HCT116 (cell line): ENCODE data around the gene VEGFA. TPM values are rescaled to one million over a fixed set of nuclear protein-coding genes. Genes with fewer than 3 reads are reported as not detected.

Source experiments
- ATAC-seq: fragments of 200-7000 bp; cut with Tn5 transposase; 2 replicates; pipeline ENCODE4 v1.9.1; 2020; ENCODE audit warnings: mild to moderate bottlenecking, moderate library complexity
- BruUV-seq: library from RNA; stranded (reverse); fragments of 400-500 nt; replicated peaks from 2 replicates; lab custom pipeline; 2021; lab: Mats Ljungman, UMichigan
- CTCF ChIA-PET: fragments of 300-600 bp; sonication (Branson Sonifier 250); formaldehyde crosslinking; loops from one replicate; lab custom pipeline; 2021; ENCODE audit warnings: antibody characterized with exemption; lab: Charles Lee
- POLR2A ChIA-PET: fragments of 300-600, 350-600 bp; sonication (Branson Sonifier 250); formaldehyde crosslinking; loops from one replicate; lab custom pipeline; 2021; ENCODE audit warnings: antibody characterized with exemption; lab: Charles Lee
- RAD21 ChIA-PET, 2 experiments: fragments of 300-600 bp; sonication (Branson Sonifier 250); formaldehyde crosslinking; loops; one replicate each; lab custom pipeline; 2023; ENCODE audit warnings: low total read pairs in 2 of 2; ENCODE audit not compliant: uncharacterized antibody in 2 of 2, unreplicated experiment in 2 of 2, low non-redundant PET in 1 of 2; lab: Charles Lee
- DNase-seq: peaks from one replicate; pipeline ENCODE4 v3.0.0-alpha.2; 2010; ENCODE audit warnings: low read depth, low spot score
- H2AFZ ChIP-seq: fragments of 200-600 bp; shearing (Covaris generic), sonication (generic); 2 replicates; pipeline ENCODE4 v1.6.1; 2017; ENCODE audit warnings: low read depth, mixed run types, mixed read lengths, antibody characterized with exemption, low read length; ENCODE audit not compliant: poor library complexity, severe bottlenecking
- H3K27ac ChIP-seq: 2 replicates; pipeline ENCODE4 v1.5.1; 2012; ENCODE audit warnings: low read depth, low read length
- H3K27me3 ChIP-seq: fragments of 200-600 bp; sonication (generic); 2 replicates; pipeline ENCODE4 v1.6.1; 2016; ENCODE audit warnings: mixed run types, low read length, mixed read lengths; ENCODE audit not compliant: insufficient read depth
- H3K36me3 ChIP-seq, 2 experiments: fragments of 200-500 bp in 1 of 2; fragments of 200-600 bp in 1 of 2; sonication (Bioruptor generic) in 1 of 2; sonication (generic) in 1 of 2; 2 replicates each; pipeline versions ENCODE4 v1.5.1 to v1.6.1; 2014 to 2016; ENCODE audit warnings: low read length in 2 of 2, inconsistent platforms in 1 of 2, mixed read lengths in 1 of 2, mixed run types in 1 of 2; ENCODE audit not compliant: insufficient read depth in 2 of 2, control insufficient read depth in 1 of 2
- H3K4me1 ChIP-seq, 2 experiments: fragments of 200-600 bp in 1 of 2; sonication (generic) in 1 of 2; 2 replicates each; pipeline versions ENCODE4 v1.5.1 to v1.6.1; 2012 to 2017; ENCODE audit warnings: low read length in 2 of 2, inconsistent platforms in 1 of 2, mild to moderate bottlenecking in 1 of 2, mixed read lengths in 1 of 2, mixed run types in 1 of 2, moderate library complexity in 1 of 2; ENCODE audit not compliant: insufficient read depth in 2 of 2, control insufficient read depth in 1 of 2
- H3K4me2 ChIP-seq: fragments of 200-600 bp; sonication (generic); 2 replicates; pipeline ENCODE4 v1.6.1; 2017; ENCODE audit warnings: mixed run types, low read length, mixed read lengths
- H3K4me3 ChIP-seq, 2 experiments: fragments of 200-600 bp in 1 of 2; sonication (generic) in 1 of 2; replicated peaks in 1 of 2; 2 replicates each; pipeline ENCODE4 v1.5.1; 2011 to 2016; ENCODE audit warnings: low read length in 2 of 2, control low read depth in 1 of 2, low read depth in 1 of 2, mild to moderate bottlenecking in 1 of 2, mixed read lengths in 1 of 2, mixed run types in 1 of 2
- H3K79me2 ChIP-seq: fragments of 200-600 bp; sonication (generic); 2 replicates; pipeline ENCODE4 v1.6.1; 2017; ENCODE audit warnings: mild to moderate bottlenecking, mixed run types, low read length, moderate library complexity, mixed read lengths; ENCODE audit not compliant: insufficient read depth
- H3K9ac ChIP-seq: fragments of 200-600 bp; sonication (generic); 2 replicates; pipeline ENCODE4 v1.6.1; 2016; ENCODE audit warnings: low read length, mixed read lengths
- H3K9me2 ChIP-seq: fragments of 200-600 bp; sonication (generic), shearing (Covaris generic); 2 replicates; pipeline ENCODE4 v1.6.1; 2017; ENCODE audit warnings: mixed run types, mild to moderate bottlenecking, moderate library complexity; ENCODE audit not compliant: insufficient read depth
- H3K9me3 ChIP-seq, 2 experiments: fragments of 200-500 bp in 1 of 2; fragments of 200-600 bp in 1 of 2; sonication (Bioruptor generic) in 1 of 2; sonication (generic) in 1 of 2; 2 replicates each; pipeline ENCODE4 v1.6.1; 2014 to 2017; ENCODE audit warnings: low read length in 2 of 2, mixed read lengths in 2 of 2, inconsistent platforms in 1 of 2, low read depth in 1 of 2, mild to moderate bottlenecking in 1 of 2, mixed run types in 1 of 2, moderate library complexity in 1 of 2; ENCODE audit not compliant: control insufficient read depth in 1 of 2, insufficient read depth in 1 of 2
- H4K20me1 ChIP-seq: fragments of 200-600 bp; sonication (generic), shearing (Covaris generic); 2 replicates; pipeline ENCODE4 v1.6.1; 2017; ENCODE audit warnings: mixed run types, mild to moderate bottlenecking, moderate library complexity; ENCODE audit not compliant: insufficient read depth
- CBX3 ChIP-seq: IDR thresholded peaks from 2 replicates; pipeline ENCODE4 v1.6.1; 2012; ENCODE audit warnings: low read depth
- CEBPB ChIP-seq: IDR thresholded peaks from 2 replicates; pipeline ENCODE4 v1.6.1; 2012; ENCODE audit warnings: low read depth
- EGR1 ChIP-seq: IDR thresholded peaks from 2 replicates; pipeline ENCODE4 v1.6.1; 2012; ENCODE audit warnings: low read depth
- EZH2 ChIP-seq: fragments of 200-600 bp; sonication (generic); IDR thresholded peaks from 2 replicates; pipeline ENCODE4 v1.6.1; 2017; ENCODE audit warnings: antibody characterized with exemption, mixed run types
- EZH2phosphoT487 ChIP-seq: fragments of 200-600 bp; IDR thresholded peaks from 2 replicates; pipeline ENCODE4 v1.6.1; 2018; ENCODE audit warnings: antibody characterized with exemption, borderline replicate concordance
- FOSL1 ChIP-seq: IDR thresholded peaks from 2 replicates; pipeline ENCODE4 v1.6.1; 2012; ENCODE audit warnings: low read depth
- JUND ChIP-seq: IDR thresholded peaks from 2 replicates; pipeline ENCODE4 v1.6.1; 2012
- POLR2A ChIP-seq: IDR thresholded peaks from 2 replicates; pipeline ENCODE4 v1.7.0; 2011; ENCODE audit warnings: borderline replicate concordance; ENCODE audit not compliant: insufficient read depth, insufficient read length; ENCODE audit errors: extremely low read depth
- RAD21 ChIP-seq: IDR thresholded peaks from 2 replicates; pipeline ENCODE4 v1.6.1; 2012; ENCODE audit warnings: low read depth, mild to moderate bottlenecking
- SIN3A ChIP-seq: IDR thresholded peaks from 2 replicates; pipeline ENCODE4 v1.6.1; 2012; ENCODE audit warnings: low read depth
- SP1 ChIP-seq: IDR thresholded peaks from 2 replicates; pipeline ENCODE4 v1.6.1; 2012; ENCODE audit warnings: low read depth
- SRF ChIP-seq: IDR thresholded peaks from 2 replicates; pipeline ENCODE4 v1.6.1; 2012; ENCODE audit warnings: low read depth
- YY1 ChIP-seq: IDR thresholded peaks from 2 replicates; pipeline ENCODE4 v1.6.1; 2011; ENCODE audit warnings: low read length, low read depth, moderate library complexity, mild to moderate bottlenecking; ENCODE audit not compliant: insufficient replicate concordance; ENCODE audit errors: extremely low read depth
- ZFX ChIP-seq: fragments of 450-650 bp; IDR thresholded peaks from 2 replicates; pipeline ENCODE4 v1.6.1; 2017
- ZNF274 ChIP-seq: fragments of 200-500 bp; sonication (Bioruptor generic); IDR thresholded peaks from 2 replicates; pipeline ENCODE4 v1.6.1; 2014; ENCODE audit warnings: mild to moderate bottlenecking, low read depth, low read length, inconsistent platforms
- intact Hi-C: fragments of 100-400 bp; cut with micrococcal nuclease; formaldehyde crosslinking; loops from 2 replicates; pipeline ENCODE4 v1.10.0; 2022
- total RNA-seq: library from RNA; stranded (reverse); gene quantifications from one replicate; pipeline ENCODE4 v1.2.1, GENCODE V29; 2021; ENCODE audit not compliant: unreplicated experiment
- TF ChIP-seq, protein P1 (sequence below), 3 experiments: fragments of 200-600 bp in 1 of 3; sonication (generic) in 1 of 3; IDR thresholded peaks in 2 of 3; conservative IDR thresholded peaks in 1 of 3; 2 replicates each; pipeline ENCODE4 v1.5.1; 2012 to 2017; ENCODE audit warnings: low read depth in 2 of 3, low read length in 2 of 3, antibody characterized with exemption in 1 of 3, borderline replicate concordance in 1 of 3, control low read depth in 1 of 3, mild to moderate bottlenecking in 1 of 3, mixed read lengths in 1 of 3, mixed run types in 1 of 3, moderate library complexity in 1 of 3; ENCODE audit not compliant: insufficient read depth in 1 of 3
- TF ChIP-seq, protein P2 (sequence below): IDR thresholded peaks from 2 replicates; pipeline ENCODE4 v1.6.1; 2012
- TF ChIP-seq, protein P3 (sequence below): IDR thresholded peaks from 2 replicates; pipeline ENCODE4 v1.6.1; 2012; ENCODE audit warnings: low read depth

The VEGFA gene
- total RNA-seq, 1 experiment from 2014 or later = 112 TPM

DNA sequence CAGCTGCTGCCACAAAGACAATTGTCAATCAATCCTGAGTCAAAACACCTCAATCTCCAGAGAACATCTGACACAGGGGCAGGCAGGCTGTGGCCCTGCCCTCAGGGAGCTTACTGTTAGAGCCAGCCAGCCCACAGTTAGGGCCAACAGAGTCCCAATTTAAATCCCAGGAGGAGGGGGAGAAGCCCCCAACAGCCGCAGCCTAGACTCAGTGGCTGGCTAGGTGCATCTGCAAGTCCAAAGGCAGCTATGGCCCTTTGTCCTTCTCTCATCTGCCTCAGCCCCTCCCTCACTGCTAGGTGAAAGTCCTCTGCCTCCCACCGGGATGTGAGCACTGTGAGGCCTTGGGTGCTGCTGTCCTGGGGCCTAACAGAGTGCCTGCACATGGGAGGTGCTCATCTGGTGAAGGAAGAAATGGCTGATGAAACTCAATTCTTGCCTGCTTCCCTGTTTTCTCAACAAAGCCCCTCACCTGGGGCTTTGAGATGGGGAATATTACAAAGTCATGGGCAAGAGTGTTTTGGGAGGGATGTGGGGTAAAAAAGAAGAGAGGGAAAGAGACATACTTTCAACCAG is 33.7 kb upstream of the VEGFA start (continued):
- TF ChIP-seq, protein P1, sequence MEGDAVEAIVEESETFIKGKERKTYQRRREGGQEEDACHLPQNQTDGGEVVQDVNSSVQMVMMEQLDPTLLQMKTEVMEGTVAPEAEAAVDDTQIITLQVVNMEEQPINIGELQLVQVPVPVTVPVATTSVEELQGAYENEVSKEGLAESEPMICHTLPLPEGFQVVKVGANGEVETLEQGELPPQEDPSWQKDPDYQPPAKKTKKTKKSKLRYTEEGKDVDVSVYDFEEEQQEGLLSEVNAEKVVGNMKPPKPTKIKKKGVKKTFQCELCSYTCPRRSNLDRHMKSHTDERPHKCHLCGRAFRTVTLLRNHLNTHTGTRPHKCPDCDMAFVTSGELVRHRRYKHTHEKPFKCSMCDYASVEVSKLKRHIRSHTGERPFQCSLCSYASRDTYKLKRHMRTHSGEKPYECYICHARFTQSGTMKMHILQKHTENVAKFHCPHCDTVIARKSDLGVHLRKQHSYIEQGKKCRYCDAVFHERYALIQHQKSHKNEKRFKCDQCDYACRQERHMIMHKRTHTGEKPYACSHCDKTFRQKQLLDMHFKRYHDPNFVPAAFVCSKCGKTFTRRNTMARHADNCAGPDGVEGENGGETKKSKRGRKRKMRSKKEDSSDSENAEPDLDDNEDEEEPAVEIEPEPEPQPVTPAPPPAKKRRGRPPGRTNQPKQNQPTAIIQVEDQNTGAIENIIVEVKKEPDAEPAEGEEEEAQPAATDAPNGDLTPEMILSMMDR (IDR thresholded peaks at IDR 0.05 in 2 of 3, conservative IDR thresholded peaks at IDR 0.05 in 1 of 3; ENCODE audit: borderline replicate concordance in 1 of 3, insufficient read depth in 1 of 3, low read depth in 2 of 3, low read length in 2 of 3) = no peak
- TF ChIP-seq FOSL1 (no peak), SRF (no peak), EGR1 (no peak), SIN3A (no peak), YY1 (no peak)

GRCh38 chr6:43736844-43737243 is 33.2 kb upstream of the VEGFA start:
- no peak overlapping the region for H3K9ac ChIP-seq
- RAD21 ChIA-PET = no interaction called here
- TF ChIP-seq, protein P2, sequence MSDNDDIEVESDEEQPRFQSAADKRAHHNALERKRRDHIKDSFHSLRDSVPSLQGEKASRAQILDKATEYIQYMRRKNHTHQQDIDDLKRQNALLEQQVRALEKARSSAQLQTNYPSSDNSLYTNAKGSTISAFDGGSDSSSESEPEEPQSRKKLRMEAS = no peak
- TF ChIP-seq EGR1 (no peak), ZFX (no peak), ZNF274 (no peak), SRF (no peak), YY1 (no peak), FOSL1 (no peak), CBX3 (no peak), JUND (no peak), EZH2 (no peak), CEBPB (no peak), SP1 (no peak), RAD21 (no peak), SIN3A (no peak), EZH2phosphoT487 (no peak), POLR2A (no peak)
- TF ChIP-seq, protein P1 (IDR thresholded peaks at IDR 0.05 in 2 of 3, conservative IDR thresholded peaks at IDR 0.05 in 1 of 3; ENCODE audit: borderline replicate concordance in 1 of 3, insufficient read depth in 1 of 3, low read depth in 2 of 3, low read length in 2 of 3) = no peak
- TF ChIP-seq, protein P3, sequence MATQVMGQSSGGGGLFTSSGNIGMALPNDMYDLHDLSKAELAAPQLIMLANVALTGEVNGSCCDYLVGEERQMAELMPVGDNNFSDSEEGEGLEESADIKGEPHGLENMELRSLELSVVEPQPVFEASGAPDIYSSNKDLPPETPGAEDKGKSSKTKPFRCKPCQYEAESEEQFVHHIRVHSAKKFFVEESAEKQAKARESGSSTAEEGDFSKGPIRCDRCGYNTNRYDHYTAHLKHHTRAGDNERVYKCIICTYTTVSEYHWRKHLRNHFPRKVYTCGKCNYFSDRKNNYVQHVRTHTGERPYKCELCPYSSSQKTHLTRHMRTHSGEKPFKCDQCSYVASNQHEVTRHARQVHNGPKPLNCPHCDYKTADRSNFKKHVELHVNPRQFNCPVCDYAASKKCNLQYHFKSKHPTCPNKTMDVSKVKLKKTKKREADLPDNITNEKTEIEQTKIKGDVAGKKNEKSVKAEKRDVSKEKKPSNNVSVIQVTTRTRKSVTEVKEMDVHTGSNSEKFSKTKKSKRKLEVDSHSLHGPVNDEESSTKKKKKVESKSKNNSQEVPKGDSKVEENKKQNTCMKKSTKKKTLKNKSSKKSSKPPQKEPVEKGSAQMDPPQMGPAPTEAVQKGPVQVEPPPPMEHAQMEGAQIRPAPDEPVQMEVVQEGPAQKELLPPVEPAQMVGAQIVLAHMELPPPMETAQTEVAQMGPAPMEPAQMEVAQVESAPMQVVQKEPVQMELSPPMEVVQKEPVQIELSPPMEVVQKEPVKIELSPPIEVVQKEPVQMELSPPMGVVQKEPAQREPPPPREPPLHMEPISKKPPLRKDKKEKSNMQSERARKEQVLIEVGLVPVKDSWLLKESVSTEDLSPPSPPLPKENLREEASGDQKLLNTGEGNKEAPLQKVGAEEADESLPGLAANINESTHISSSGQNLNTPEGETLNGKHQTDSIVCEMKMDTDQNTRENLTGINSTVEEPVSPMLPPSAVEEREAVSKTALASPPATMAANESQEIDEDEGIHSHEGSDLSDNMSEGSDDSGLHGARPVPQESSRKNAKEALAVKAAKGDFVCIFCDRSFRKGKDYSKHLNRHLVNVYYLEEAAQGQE = no peak

More at GRCh38 chr6:43736844-43737243, 33.2 kb upstream of the VEGFA start:
- no peak overlapping the region for H2AFZ ChIP-seq
- ChIA-PET CTCF (no interaction called here), POLR2A (no interaction called here)
- intact Hi-C loops = no loop called here
- no peak overlapping the region for H3K4me2 ChIP-seq
- no peaks in the 10 kb centered on the region for H3K79me2 ChIP-seq
- no peak overlapping the region for H3K4me3 ChIP-seq
- no peaks in the 10 kb centered on the region for H3K27me3 ChIP-seq
- no peak overlapping the region for H3K27ac ChIP-seq
- ATAC-seq (no peak), DNase-seq (no peak)
- H3K9me2 ChIP-seq = no peaks in the 10 kb centered on the region
- no peaks in the 10 kb centered on the region for H3K36me3 ChIP-seq
- peaks cover 0 to 7% of the 10 kb centered on the region in 2 experiments; a peak in 3 of 4 replicates for H3K4me1 ChIP-seq
- H3K9me3 ChIP-seq = no peaks in the 10 kb centered on the region
- no peaks in the 10 kb centered on the region for H4K20me1 ChIP-seq
- no TSS peak for BruUV-seq
